CD14-positive monocyte (primary cell): Measurements from ENCODE around the gene SLC38A9. TPM values are rescaled to one million over a fixed set of nuclear protein-coding genes. Genes with fewer than 3 reads are reported as not detected.

Experiments used
- DNase-seq, 3 donors: peaks; one replicate each; pipeline ENCODE4 v3.0.0-alpha.2; 2011 to 2022
- H2AFZ ChIP-seq: 2 replicates; pipeline ENCODE4 v1.6.0; 2012; ENCODE audit warnings: mild to moderate bottlenecking, low read depth, low read length, inconsistent platforms; ENCODE audit not compliant: insufficient read depth, poor library complexity, severe bottlenecking
- H3K27ac ChIP-seq, 2 donors: 1 replicate in 1 of 2; 2 replicates in 1 of 2; pipeline ENCODE4 v1.5.1; 2012 to 2013; ENCODE audit warnings: low read length in 2 of 2, control low read depth in 1 of 2, inconsistent platforms in 1 of 2, low read depth in 1 of 2, mild to moderate bottlenecking in 1 of 2
- H3K27me3 ChIP-seq, 2 donors: one replicate each; pipeline versions ENCODE4 v1.6.0 to v1.6.1; 2011 to 2013; ENCODE audit warnings: low read length in 2 of 2; ENCODE audit not compliant: control insufficient read depth in 2 of 2, insufficient read depth in 2 of 2
- H3K36me3 ChIP-seq, 2 donors: replicated peaks in 1 of 2; 1 replicate in 1 of 2; 2 replicates in 1 of 2; pipeline versions ENCODE4 v1.5.1 to v1.6.1; 2012 to 2013; ENCODE audit warnings: low read length in 2 of 2, control low read depth in 1 of 2, inconsistent platforms in 1 of 2, mild to moderate bottlenecking in 1 of 2; ENCODE audit not compliant: insufficient read depth in 2 of 2, control insufficient read depth in 1 of 2
- H3K4me1 ChIP-seq, 2 donors: 1 replicate in 1 of 2; 2 replicates in 1 of 2; pipeline versions ENCODE4 v1.5.1 to v1.6.1; 2012 to 2013; ENCODE audit warnings: low read length in 2 of 2, control low read depth in 1 of 2, inconsistent platforms in 1 of 2, mild to moderate bottlenecking in 1 of 2, moderate library complexity in 1 of 2; ENCODE audit not compliant: insufficient read depth in 2 of 2, control insufficient read depth in 1 of 2
- H3K4me2 ChIP-seq: replicated peaks from 2 replicates; pipeline ENCODE3; 2012; ENCODE audit warnings: low read length, moderate library complexity, mild to moderate bottlenecking; ENCODE audit not compliant: poor library complexity, severe bottlenecking; ENCODE audit errors: extremely low read depth
- H3K4me3 ChIP-seq, 3 experiments: fragments of 200-600 bp in 1 of 3; sonication (generic) in 1 of 3; replicated peaks in 1 of 3; 1 replicate in 2 of 3; 2 replicates in 1 of 3; pipeline ENCODE4 v1.5.1; 2011 to 2013; ENCODE audit warnings: low read length in 3 of 3, mild to moderate bottlenecking in 3 of 3, control low read depth in 2 of 3, low read depth in 2 of 3, inconsistent platforms in 1 of 3, moderate library complexity in 1 of 3
- H3K79me2 ChIP-seq: 2 replicates; pipeline ENCODE4 v1.6.0; 2012; ENCODE audit warnings: mild to moderate bottlenecking, control low read depth, inconsistent platforms, low read length, moderate library complexity; ENCODE audit not compliant: insufficient read depth
- H3K9ac ChIP-seq: 2 replicates; pipeline ENCODE4 v1.6.0; 2017; ENCODE audit warnings: low read length, mild to moderate bottlenecking; ENCODE audit not compliant: insufficient read depth, poor library complexity, severe bottlenecking
- H3K9me3 ChIP-seq, 2 donors: replicated peaks in 1 of 2; 1 replicate in 1 of 2; 2 replicates in 1 of 2; pipeline versions ENCODE4 v1.5.1 to v1.6.1; 2012 to 2013; ENCODE audit warnings: low read length in 2 of 2, control low read depth in 1 of 2; ENCODE audit not compliant: control insufficient read depth in 1 of 2, insufficient read depth in 1 of 2
- H4K20me1 ChIP-seq: 2 replicates; pipeline ENCODE4 v1.6.0; 2012; ENCODE audit warnings: mild to moderate bottlenecking, low read length, control low read depth, moderate library complexity; ENCODE audit not compliant: insufficient read depth
- H3K27ac Mint-ChIP-seq, 7 donors: one replicate each; pipeline ENCODE4 v1.8.0; 2020; ENCODE audit warnings: mild to moderate bottlenecking in 7 of 7, mixed read lengths in 7 of 7, moderate library complexity in 6 of 7, inconsistent platforms in 2 of 7
- H3K27me3 Mint-ChIP-seq, 3 donors: one replicate each; pipeline ENCODE4 v1.8.0; 2021 to 2022; ENCODE audit warnings: low read depth in 3 of 3, mild to moderate bottlenecking in 3 of 3, mixed read lengths in 3 of 3, moderate library complexity in 3 of 3, inconsistent platforms in 1 of 3
- H3K36me3 Mint-ChIP-seq, 2 donors: one replicate each; pipeline ENCODE4 v1.8.0; 2020; ENCODE audit warnings: mixed read lengths in 2 of 2, inconsistent platforms in 1 of 2, mild to moderate bottlenecking in 1 of 2
- H3K4me1 Mint-ChIP-seq: one replicate; pipeline ENCODE4 v1.8.0; 2020; ENCODE audit warnings: mild to moderate bottlenecking, mixed read lengths
- H3K4me3 Mint-ChIP-seq, 2 donors: one replicate each; pipeline ENCODE4 v1.8.0; 2020; ENCODE audit warnings: mild to moderate bottlenecking in 2 of 2, mixed read lengths in 2 of 2, moderate library complexity in 1 of 2
- H3K9me3 Mint-ChIP-seq, 7 donors: one replicate each; pipeline ENCODE4 v1.8.0; 2020 to 2022; ENCODE audit warnings: mixed read lengths in 7 of 7, mild to moderate bottlenecking in 6 of 7, moderate library complexity in 6 of 7, inconsistent platforms in 2 of 7
- CTCF ChIP-seq: fragments of 200-600 bp; IDR thresholded peaks from one replicate; pipeline ENCODE4 v1.8.0; 2022; ENCODE audit warnings: antibody characterized with exemption, mild to moderate bottlenecking
- WGBS: methylation state at CpG from one replicate; pipeline ENCODE4 v1.1.5; 2013; ENCODE audit warnings: missing lambda C conversion rate; ENCODE audit not compliant: insufficient coverage; 5-methylcytosine and 5-hydroxymethylcytosine counted together
- intact Hi-C, 2 donors: fragments of 100-400 bp; cut with micrococcal nuclease; formaldehyde crosslinking; loops; one replicate each; pipeline versions ENCODE4 v1.15.0 to v1.15.1; 2023
- polyA plus RNA-seq, 3 donors: library from polyadenylated mRNA; depleted of rRNA in 1 of 3; unstranded in 2 of 3; stranded (reverse) in 1 of 3; fragments of 300-500 nt in 2 of 3; fragments of >200 nt in 1 of 3; fragmentation: Illumina TruSeq in 2 of 3; gene quantifications; 1 replicate in 2 of 3; 2 replicates in 1 of 3; pipeline ENCODE4 v1.2.3, GENCODE V29; 2012 to 2021

Gene SLC38A9
- polyA plus RNA-seq, 3 donors = 10.7 to 15.2 (median 14.1) TPM

DNA sequence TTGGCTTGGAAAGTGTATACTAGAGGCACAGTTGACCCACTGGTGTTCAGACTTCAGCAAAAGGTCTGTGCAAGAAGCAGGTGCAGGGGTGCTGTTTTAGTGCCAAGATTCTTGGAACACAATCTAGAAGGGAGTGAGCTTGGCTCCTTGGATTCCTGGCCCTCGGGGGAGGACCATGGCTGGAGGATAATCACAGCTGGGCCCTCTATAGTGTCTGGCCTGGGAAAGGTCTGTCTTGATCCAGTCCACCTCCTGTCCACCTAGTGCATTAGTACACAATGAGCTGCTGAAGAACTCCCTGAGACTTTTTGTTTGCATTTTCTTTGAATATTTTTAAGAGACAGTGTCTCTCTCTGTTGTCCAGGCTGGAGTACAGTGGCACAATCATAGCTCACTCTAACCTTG lies 126.9 kb downstream of the SLC38A9 start:
- Histone ChIP-seq H3K9me3 (no peaks in the 10 kb centered on the region), H3K9ac (no peak overlapping the region), H3K27me3 (no peaks in the 10 kb centered on the region), H3K27ac (no peak overlapping the region), H2AFZ (no peak overlapping the region), H3K4me1 (peaks cover 3 to 4% of the 10 kb centered on the region in 2 donors), H4K20me1 (no peaks in the 10 kb centered on the region), H3K4me2 (no peak overlapping the region), H3K79me2 (no peaks in the 10 kb centered on the region), H3K36me3 (no peaks in the 10 kb centered on the region), H3K4me3 (no peak overlapping the region)
- H3K27ac Mint-ChIP-seq = no peak overlapping the region
- WGBS = no CpG with 5 or more reads among the region's 1 CpG
- H3K4me3 Mint-ChIP-seq = no peak overlapping the region
- H3K4me1 Mint-ChIP-seq = peaks cover 5% of the 10 kb centered on the region
- peaks cover 0 to 5% (median 0%) of the 10 kb centered on the region in 7 donors for H3K9me3 Mint-ChIP-seq
- TF ChIP-seq CTCF = no peak
- intact Hi-C loops = no loop called here
- no peak for DNase-seq
- no peaks in the 10 kb centered on the region for H3K27me3 Mint-ChIP-seq
- no peaks in the 10 kb centered on the region for H3K36me3 Mint-ChIP-seq

- peaks cover 5% of the 10 kb centered on the region for H3K4me1 Mint-ChIP-seq
- no peaks in the 10 kb centered on the region for H3K27me3 ChIP-seq
- intact Hi-C loops = no loop called here
- H3K27ac ChIP-seq = no peak overlapping the region
- no peaks in the 10 kb centered on the region for H3K36me3 Mint-ChIP-seq
- peaks cover 0 to 5% (median 0%) of the 10 kb centered on the region in 7 donors for H3K9me3 Mint-ChIP-seq
- H3K4me1 ChIP-seq = peaks cover 3 to 4% of the 10 kb centered on the region in 2 donors
- no peak for TF ChIP-seq CTCF
- H3K27ac Mint-ChIP-seq = no peak overlapping the region
- no peaks in the 10 kb centered on the region for H3K9me3 ChIP-seq
- H3K4me3 Mint-ChIP-seq = no peak overlapping the region
- no peak for DNase-seq
- H3K79me2 ChIP-seq = no peaks in the 10 kb centered on the region
- no peak overlapping the region for H3K4me3 ChIP-seq
- no peak overlapping the region for H2AFZ ChIP-seq
- no peaks in the 10 kb centered on the region for H4K20me1 ChIP-seq
- no CpG with 5 or more reads among the region's 3 CpGs for WGBS
- H3K4me2 ChIP-seq = no peak overlapping the region
- H3K9ac ChIP-seq = no peak overlapping the region
- H3K27me3 Mint-ChIP-seq = no peaks in the 10 kb centered on the region
- H3K36me3 ChIP-seq = no peaks in the 10 kb centered on the region
Measured at GRCh38 chr5:55584398-55585205, 127.5 kb downstream of the SLC38A9 start.
